ENCODE measurements around the gene SIRT3.

Gene SIRT3

DNA sequence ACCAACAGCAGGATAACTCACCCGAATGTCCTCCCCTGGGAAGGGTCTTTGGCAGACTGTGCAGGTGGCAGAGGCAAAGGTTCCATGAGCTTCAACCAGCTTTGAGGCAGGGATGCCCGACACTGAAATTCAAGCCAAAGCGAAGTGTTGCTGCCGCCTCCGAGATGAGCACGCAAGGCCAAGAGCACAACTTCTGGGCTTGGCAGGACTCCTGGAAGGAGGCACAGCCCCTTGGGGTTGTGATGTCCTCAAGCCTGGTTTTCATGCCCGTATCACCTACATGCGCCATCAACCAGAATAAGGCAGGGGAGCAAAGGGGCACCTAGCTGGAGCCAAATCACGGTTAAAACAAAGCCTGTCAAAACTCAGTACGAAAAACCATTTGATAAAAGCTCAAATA, 5.7 kb downstream of the SIRT3 start:
- TF ChIP-seq, protein P1, sequence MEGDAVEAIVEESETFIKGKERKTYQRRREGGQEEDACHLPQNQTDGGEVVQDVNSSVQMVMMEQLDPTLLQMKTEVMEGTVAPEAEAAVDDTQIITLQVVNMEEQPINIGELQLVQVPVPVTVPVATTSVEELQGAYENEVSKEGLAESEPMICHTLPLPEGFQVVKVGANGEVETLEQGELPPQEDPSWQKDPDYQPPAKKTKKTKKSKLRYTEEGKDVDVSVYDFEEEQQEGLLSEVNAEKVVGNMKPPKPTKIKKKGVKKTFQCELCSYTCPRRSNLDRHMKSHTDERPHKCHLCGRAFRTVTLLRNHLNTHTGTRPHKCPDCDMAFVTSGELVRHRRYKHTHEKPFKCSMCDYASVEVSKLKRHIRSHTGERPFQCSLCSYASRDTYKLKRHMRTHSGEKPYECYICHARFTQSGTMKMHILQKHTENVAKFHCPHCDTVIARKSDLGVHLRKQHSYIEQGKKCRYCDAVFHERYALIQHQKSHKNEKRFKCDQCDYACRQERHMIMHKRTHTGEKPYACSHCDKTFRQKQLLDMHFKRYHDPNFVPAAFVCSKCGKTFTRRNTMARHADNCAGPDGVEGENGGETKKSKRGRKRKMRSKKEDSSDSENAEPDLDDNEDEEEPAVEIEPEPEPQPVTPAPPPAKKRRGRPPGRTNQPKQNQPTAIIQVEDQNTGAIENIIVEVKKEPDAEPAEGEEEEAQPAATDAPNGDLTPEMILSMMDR (IDR thresholded peaks at IDR 0.05; ENCODE audit: control insufficient read depth, extremely low read depth, insufficient read depth), result no peak
- no peak for DNase-seq (ENCODE audit: low read depth)
- no peak overlapping the region for H3K4me3 ChIP-seq (ENCODE audit: low read depth, low read length)

DNA sequence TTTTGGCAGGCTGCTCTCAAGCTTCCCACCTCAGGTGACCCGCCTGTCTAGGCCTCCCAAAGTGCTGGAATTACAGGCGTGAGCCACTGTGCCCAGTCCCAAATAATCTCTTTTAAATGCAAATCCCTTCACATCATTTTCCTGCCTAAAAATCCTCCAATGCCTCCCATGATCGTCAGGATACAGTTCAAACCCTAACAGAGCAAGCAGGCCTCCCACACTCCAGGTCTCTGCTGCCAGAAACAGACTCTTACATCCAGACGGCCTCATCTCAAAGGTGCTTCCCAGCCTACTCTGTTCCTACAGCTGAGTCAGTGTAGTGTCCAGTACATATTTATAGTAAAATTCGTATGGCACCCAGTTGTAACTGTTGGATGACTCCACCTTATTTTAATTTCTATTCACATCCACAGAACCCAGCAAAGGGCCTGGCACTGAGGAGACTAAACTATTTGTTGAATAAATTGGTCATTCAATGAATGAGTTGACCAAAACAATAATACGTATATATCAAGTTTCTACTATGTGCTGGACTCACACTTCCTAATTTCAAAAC, 8.2 kb downstream of the SIRT3 start:
- no peak overlapping the region for H3K4me3 ChIP-seq (ENCODE audit: low read depth, low read length)
- no peak for DNase-seq (ENCODE audit: low read depth)
- TF ChIP-seq, protein P1 (IDR thresholded peaks at IDR 0.05; ENCODE audit: control insufficient read depth, extremely low read depth, insufficient read depth), result no peak

DNA sequence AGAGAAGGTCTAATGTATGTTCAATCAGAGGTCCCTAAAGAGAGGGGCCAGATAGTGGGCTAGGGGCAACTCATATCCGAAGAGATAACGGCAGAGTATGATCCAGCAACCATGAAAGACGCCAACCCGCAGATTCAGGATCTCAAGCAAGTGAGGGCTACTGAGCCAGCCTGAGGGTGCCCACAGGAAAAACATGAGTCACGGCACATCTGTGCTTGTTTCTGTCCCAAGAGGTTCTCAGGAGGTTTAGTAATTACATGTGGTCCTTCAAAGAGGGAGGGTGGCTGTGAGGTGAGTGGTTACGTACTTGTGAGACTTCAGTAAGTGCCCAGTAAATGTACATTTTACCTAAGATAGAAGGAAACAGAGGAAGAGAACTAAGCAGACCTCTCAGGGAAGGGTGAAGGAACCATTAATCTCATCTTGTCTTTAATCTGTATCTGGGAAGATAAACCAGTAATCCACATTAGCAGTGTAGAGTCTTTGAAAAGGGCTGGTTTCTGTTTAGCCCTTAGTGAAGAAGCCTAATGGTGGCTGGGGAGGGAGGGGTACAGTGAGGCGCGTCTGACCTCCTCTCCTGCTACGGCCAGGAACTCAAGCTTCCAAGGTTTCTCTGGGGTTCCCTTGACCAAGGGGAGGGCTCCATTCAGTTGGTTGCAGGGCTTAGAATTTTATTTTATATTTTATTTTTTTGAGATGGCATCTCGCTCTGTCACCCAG, 10.2 kb downstream of the SIRT3 start:
- DNase-seq (ENCODE audit: low read depth), result no peak
- TF ChIP-seq, protein P1 (IDR thresholded peaks at IDR 0.05; ENCODE audit: control insufficient read depth, extremely low read depth, insufficient read depth), result no peak
- H3K4me3 ChIP-seq (ENCODE audit: low read depth, low read length), result no peak overlapping the region

DNA sequence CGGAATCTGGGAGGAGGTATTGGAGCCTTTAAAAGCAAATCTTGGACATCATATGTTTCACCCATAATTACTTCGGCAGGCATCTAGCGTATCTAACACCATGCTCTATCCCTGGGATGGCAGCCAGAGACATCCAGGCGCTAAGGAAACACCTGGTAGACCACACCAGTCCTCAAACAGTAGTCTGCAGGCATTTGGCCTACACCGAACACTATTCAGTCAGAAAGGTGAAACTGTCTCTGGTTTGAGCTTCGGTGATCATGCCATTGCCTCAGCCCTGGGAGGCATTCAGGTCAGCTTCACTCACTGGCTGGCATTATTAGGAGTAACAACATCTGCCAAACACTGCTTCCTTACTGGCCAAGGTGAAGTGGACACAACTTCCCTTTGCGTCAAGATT, 11.7 kb downstream of the SIRT3 start:
- H3K4me3 ChIP-seq (ENCODE audit: low read depth, low read length), result no peak overlapping the region
- no peak for DNase-seq (ENCODE audit: low read depth)
- TF ChIP-seq, protein P1 (IDR thresholded peaks at IDR 0.05; ENCODE audit: control insufficient read depth, extremely low read depth, insufficient read depth), result no peak

DNA sequence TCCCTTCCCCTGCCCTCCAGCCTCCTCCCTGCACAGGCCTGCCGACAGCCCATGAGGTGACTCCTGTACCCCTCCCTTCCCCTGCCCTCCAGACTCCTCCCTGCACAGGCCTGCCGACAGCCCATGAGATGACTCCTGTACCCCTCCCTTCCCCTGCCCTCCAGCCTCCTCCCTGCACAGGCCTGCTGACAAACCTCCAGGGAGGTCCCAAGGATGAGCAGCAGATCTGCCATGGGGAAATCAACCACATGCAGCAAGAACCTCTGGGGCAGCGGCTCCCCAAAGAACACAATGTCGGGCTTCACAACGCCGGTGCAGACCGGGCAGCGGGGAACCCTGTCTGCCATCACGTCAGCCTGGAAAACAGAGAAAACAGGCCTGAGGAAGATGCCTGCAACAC, 12.3 kb downstream of the SIRT3 start:
- DNase-seq (ENCODE audit: low read depth), result no peak
- H3K4me3 ChIP-seq (ENCODE audit: low read depth, low read length), result no peak overlapping the region
- TF ChIP-seq, protein P1 (IDR thresholded peaks at IDR 0.05; ENCODE audit: control insufficient read depth, extremely low read depth, insufficient read depth), result no peak

DNA sequence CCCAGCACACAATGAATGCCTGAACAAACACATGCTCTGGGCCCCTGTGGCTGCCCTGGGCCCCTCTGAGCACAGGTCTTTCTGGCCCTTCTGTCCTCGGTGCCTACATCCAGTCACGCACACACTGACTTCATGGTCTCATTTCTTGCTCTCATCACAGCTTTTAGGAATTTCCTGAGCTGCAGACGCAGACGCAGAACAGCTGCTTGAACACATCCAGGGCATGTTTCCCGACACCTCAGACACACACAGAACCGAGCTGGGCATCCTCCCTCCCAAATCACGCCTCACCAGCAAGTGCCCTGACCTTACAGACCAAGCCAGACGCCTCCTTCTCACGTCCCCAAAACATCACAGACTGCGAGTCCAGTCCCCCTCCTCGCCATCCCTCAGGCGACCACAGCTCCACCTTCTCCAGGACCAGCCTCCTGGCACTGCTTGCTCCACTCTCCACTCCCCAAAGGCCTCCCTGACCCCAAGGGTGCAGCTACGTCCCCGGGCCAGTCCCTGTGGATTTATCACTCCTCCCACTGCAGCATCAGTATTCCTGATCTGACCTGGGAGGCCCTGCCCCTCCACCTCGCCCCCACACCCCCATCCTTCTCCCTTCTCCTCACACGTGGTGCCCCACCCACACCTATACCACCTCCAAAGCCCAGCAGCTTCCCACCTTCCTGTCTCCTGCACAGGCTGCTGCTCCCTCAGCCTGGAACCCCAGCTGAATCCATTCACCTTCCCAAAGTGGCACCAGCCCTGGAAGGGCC, 12.9 kb downstream of the SIRT3 start:
- TF ChIP-seq, protein P1 (IDR thresholded peaks at IDR 0.05; ENCODE audit: control insufficient read depth, extremely low read depth, insufficient read depth), result no peak
- no peak for DNase-seq (ENCODE audit: low read depth)
- no peak overlapping the region for H3K4me3 ChIP-seq (ENCODE audit: low read depth, low read length)
